ENCODE results near the gene ATP6V0B.

ATP6V0B gene

GRCh38 chr1:43974443-43975248, at the start of gene ATP6V0B:
Gene ATP6V0B (plus strand): TSS chr1:43974960. CDS start chr1:43975041, 81 bp downstream.
- Histone ChIP-seq H3K27ac (peak within 1 kb of the TSS; percentile 98), H3K4me1 (ENCODE audit: control insufficient read depth in 1 of 2, insufficient read depth in 1 of 2, low read depth in 1 of 2, low read length in 1 of 2) (peaks cover 54 to 55% of the 10 kb centered on the region in 2 experiments), H3K27me3 (peaks cover 4% of the 10 kb centered on the region), H3K4me3 (ENCODE audit: low read depth in 1 of 2, low read length in 1 of 2) (peak within 1 kb of the TSS; percentile 96), H3K36me3 (peaks cover 30% of the 10 kb centered on the region), H3K9me3 (no peaks in the 10 kb centered on the region)
- peak; percentile 43 for TF ChIP-seq CTCF (IDR thresholded peaks at IDR 0.05)

- Histone ChIP-seq H3K4me1 (ENCODE audit: control insufficient read depth in 1 of 2, insufficient read depth in 1 of 2, low read depth in 1 of 2, low read length in 1 of 2) (no peaks in the 10 kb centered on the region), H3K36me3 (no peaks in the 10 kb centered on the region), H3K4me3 (ENCODE audit: low read depth in 1 of 2, low read length in 1 of 2) (no peak overlapping the region), H3K9me3 (no peaks in the 10 kb centered on the region), H3K27ac (no peak overlapping the region), H3K27me3 (no peaks in the 10 kb centered on the region)
- no peak for TF ChIP-seq CTCF (IDR thresholded peaks at IDR 0.05)
Measured at GRCh38 chr1:43925846-43926245, 48.9 kb upstream of the ATP6V0B start.

- H3K4me3 ChIP-seq (ENCODE audit: low read depth in 1 of 2, low read length in 1 of 2) = no peak overlapping the region
- no peaks in the 10 kb centered on the region for H3K9me3 ChIP-seq
- H3K36me3 ChIP-seq = no peaks in the 10 kb centered on the region
- H3K27ac ChIP-seq = no peak overlapping the region
- peaks cover 7 to 18% of the 10 kb centered on the region in 2 experiments for H3K4me1 ChIP-seq (ENCODE audit: control insufficient read depth in 1 of 2, insufficient read depth in 1 of 2, low read depth in 1 of 2, low read length in 1 of 2)
- H3K27me3 ChIP-seq = peaks cover 36% of the 10 kb centered on the region
- no peak for TF ChIP-seq CTCF (IDR thresholded peaks at IDR 0.05)
Measured at GRCh38 chr1:43930168-43930948, 44.4 kb upstream of the ATP6V0B start.

GRCh38 chr1:43930949-43931275, 43.8 kb upstream of the ATP6V0B start:
- Histone ChIP-seq H3K36me3 (no peaks in the 10 kb centered on the region), H3K27me3 (peaks cover 41% of the 10 kb centered on the region), H3K4me1 (ENCODE audit: control insufficient read depth in 1 of 2, insufficient read depth in 1 of 2, low read depth in 1 of 2, low read length in 1 of 2) (peaks cover 10 to 20% of the 10 kb centered on the region in 2 experiments), H3K9me3 (no peaks in the 10 kb centered on the region), H3K4me3 (ENCODE audit: low read depth in 1 of 2, low read length in 1 of 2) (no peak overlapping the region), H3K27ac (no peak overlapping the region)
- no peak for TF ChIP-seq CTCF (IDR thresholded peaks at IDR 0.05)

- H3K9me3 ChIP-seq = no peaks in the 10 kb centered on the region
- no peak for TF ChIP-seq CTCF (IDR thresholded peaks at IDR 0.05)
- H3K4me3 ChIP-seq (ENCODE audit: low read depth in 1 of 2, low read length in 1 of 2) = no peak overlapping the region
- no peaks in the 10 kb centered on the region for H3K36me3 ChIP-seq
- no peak overlapping the region for H3K27ac ChIP-seq
- peaks cover 52% of the 10 kb centered on the region for H3K27me3 ChIP-seq
- H3K4me1 ChIP-seq (ENCODE audit: control insufficient read depth in 1 of 2, insufficient read depth in 1 of 2, low read depth in 1 of 2, low read length in 1 of 2) = peaks cover 14 to 27% of the 10 kb centered on the region in 2 experiments
Measured at GRCh38 chr1:43931711-43932660, 42.8 kb upstream of the ATP6V0B start.

Measured in neutrophil (primary cell).